CD14-positive monocyte (primary cell): Measurements from ENCODE around the gene PGP. TPM values are rescaled to one million over a fixed set of nuclear protein-coding genes. Genes with fewer than 3 reads are reported as not detected.

Experiments
- DNase-seq, 3 donors: peaks; one replicate each; pipeline ENCODE4 v3.0.0-alpha.2; 2011 to 2022
- H2AFZ ChIP-seq: 2 replicates; pipeline ENCODE4 v1.6.0; 2012; ENCODE audit warnings: mild to moderate bottlenecking, low read depth, low read length, inconsistent platforms; ENCODE audit not compliant: insufficient read depth, poor library complexity, severe bottlenecking
- H3K27ac ChIP-seq, 2 donors: 1 replicate in 1 of 2; 2 replicates in 1 of 2; pipeline ENCODE4 v1.5.1; 2012 to 2013; ENCODE audit warnings: low read length in 2 of 2, control low read depth in 1 of 2, inconsistent platforms in 1 of 2, low read depth in 1 of 2, mild to moderate bottlenecking in 1 of 2
- H3K27me3 ChIP-seq, 2 donors: one replicate each; pipeline versions ENCODE4 v1.6.0 to v1.6.1; 2011 to 2013; ENCODE audit warnings: low read length in 2 of 2; ENCODE audit not compliant: control insufficient read depth in 2 of 2, insufficient read depth in 2 of 2
- H3K36me3 ChIP-seq, 2 donors: replicated peaks in 1 of 2; 1 replicate in 1 of 2; 2 replicates in 1 of 2; pipeline versions ENCODE4 v1.5.1 to v1.6.1; 2012 to 2013; ENCODE audit warnings: low read length in 2 of 2, control low read depth in 1 of 2, inconsistent platforms in 1 of 2, mild to moderate bottlenecking in 1 of 2; ENCODE audit not compliant: insufficient read depth in 2 of 2, control insufficient read depth in 1 of 2
- H3K4me1 ChIP-seq, 2 donors: 1 replicate in 1 of 2; 2 replicates in 1 of 2; pipeline versions ENCODE4 v1.5.1 to v1.6.1; 2012 to 2013; ENCODE audit warnings: low read length in 2 of 2, control low read depth in 1 of 2, inconsistent platforms in 1 of 2, mild to moderate bottlenecking in 1 of 2, moderate library complexity in 1 of 2; ENCODE audit not compliant: insufficient read depth in 2 of 2, control insufficient read depth in 1 of 2
- H3K4me2 ChIP-seq: replicated peaks from 2 replicates; pipeline ENCODE3; 2012; ENCODE audit warnings: low read length, moderate library complexity, mild to moderate bottlenecking; ENCODE audit not compliant: poor library complexity, severe bottlenecking; ENCODE audit errors: extremely low read depth
- H3K4me3 ChIP-seq, 3 experiments: fragments of 200-600 bp in 1 of 3; sonication (generic) in 1 of 3; replicated peaks in 1 of 3; 1 replicate in 2 of 3; 2 replicates in 1 of 3; pipeline ENCODE4 v1.5.1; 2011 to 2013; ENCODE audit warnings: low read length in 3 of 3, mild to moderate bottlenecking in 3 of 3, control low read depth in 2 of 3, low read depth in 2 of 3, inconsistent platforms in 1 of 3, moderate library complexity in 1 of 3
- H3K79me2 ChIP-seq: 2 replicates; pipeline ENCODE4 v1.6.0; 2012; ENCODE audit warnings: mild to moderate bottlenecking, control low read depth, inconsistent platforms, low read length, moderate library complexity; ENCODE audit not compliant: insufficient read depth
- H3K9ac ChIP-seq: 2 replicates; pipeline ENCODE4 v1.6.0; 2017; ENCODE audit warnings: low read length, mild to moderate bottlenecking; ENCODE audit not compliant: insufficient read depth, poor library complexity, severe bottlenecking
- H3K9me3 ChIP-seq, 2 donors: replicated peaks in 1 of 2; 1 replicate in 1 of 2; 2 replicates in 1 of 2; pipeline versions ENCODE4 v1.5.1 to v1.6.1; 2012 to 2013; ENCODE audit warnings: low read length in 2 of 2, control low read depth in 1 of 2; ENCODE audit not compliant: control insufficient read depth in 1 of 2, insufficient read depth in 1 of 2
- H4K20me1 ChIP-seq: 2 replicates; pipeline ENCODE4 v1.6.0; 2012; ENCODE audit warnings: mild to moderate bottlenecking, low read length, control low read depth, moderate library complexity; ENCODE audit not compliant: insufficient read depth
- H3K27ac Mint-ChIP-seq, 7 donors: one replicate each; pipeline ENCODE4 v1.8.0; 2020; ENCODE audit warnings: mild to moderate bottlenecking in 7 of 7, mixed read lengths in 7 of 7, moderate library complexity in 6 of 7, inconsistent platforms in 2 of 7
- H3K27me3 Mint-ChIP-seq, 3 donors: one replicate each; pipeline ENCODE4 v1.8.0; 2021 to 2022; ENCODE audit warnings: low read depth in 3 of 3, mild to moderate bottlenecking in 3 of 3, mixed read lengths in 3 of 3, moderate library complexity in 3 of 3, inconsistent platforms in 1 of 3
- H3K36me3 Mint-ChIP-seq, 2 donors: one replicate each; pipeline ENCODE4 v1.8.0; 2020; ENCODE audit warnings: mixed read lengths in 2 of 2, inconsistent platforms in 1 of 2, mild to moderate bottlenecking in 1 of 2
- H3K4me1 Mint-ChIP-seq: one replicate; pipeline ENCODE4 v1.8.0; 2020; ENCODE audit warnings: mild to moderate bottlenecking, mixed read lengths
- H3K4me3 Mint-ChIP-seq, 2 donors: one replicate each; pipeline ENCODE4 v1.8.0; 2020; ENCODE audit warnings: mild to moderate bottlenecking in 2 of 2, mixed read lengths in 2 of 2, moderate library complexity in 1 of 2
- H3K9me3 Mint-ChIP-seq, 7 donors: one replicate each; pipeline ENCODE4 v1.8.0; 2020 to 2022; ENCODE audit warnings: mixed read lengths in 7 of 7, mild to moderate bottlenecking in 6 of 7, moderate library complexity in 6 of 7, inconsistent platforms in 2 of 7
- CTCF ChIP-seq: fragments of 200-600 bp; IDR thresholded peaks from one replicate; pipeline ENCODE4 v1.8.0; 2022; ENCODE audit warnings: antibody characterized with exemption, mild to moderate bottlenecking
- WGBS: methylation state at CpG from one replicate; pipeline ENCODE4 v1.1.5; 2013; ENCODE audit warnings: missing lambda C conversion rate; ENCODE audit not compliant: insufficient coverage; 5-methylcytosine and 5-hydroxymethylcytosine counted together
- intact Hi-C, 2 donors: fragments of 100-400 bp; cut with micrococcal nuclease; formaldehyde crosslinking; loops; one replicate each; pipeline versions ENCODE4 v1.15.0 to v1.15.1; 2023
- polyA plus RNA-seq, 3 donors: library from polyadenylated mRNA; depleted of rRNA in 1 of 3; unstranded in 2 of 3; stranded (reverse) in 1 of 3; fragments of 300-500 nt in 2 of 3; fragments of >200 nt in 1 of 3; fragmentation: Illumina TruSeq in 2 of 3; gene quantifications; 1 replicate in 2 of 3; 2 replicates in 1 of 3; pipeline ENCODE4 v1.2.3, GENCODE V29; 2012 to 2021

Gene PGP
- polyA plus RNA-seq, 3 donors, result 7.2 to 20.2 (median 19.2) TPM

GRCh38 chr16:2244301-2244700 is 29.7 kb upstream of the PGP start:
- Histone ChIP-seq H3K9ac (no peak overlapping the region), H3K27me3 (no peaks in the 10 kb centered on the region), H3K9me3 (no peaks in the 10 kb centered on the region), H3K4me2 (no peak overlapping the region), H3K27ac (no peak overlapping the region), H4K20me1 (no peaks in the 10 kb centered on the region), H2AFZ (no peak overlapping the region), H3K4me1 (no peaks in the 10 kb centered on the region), H3K36me3 (peaks cover 47 to 54% of the 10 kb centered on the region in 2 donors), H3K4me3 (no peak overlapping the region), H3K79me2 (peaks cover 5% of the 10 kb centered on the region)
- peaks cover 2 to 4% (median 3%) of the 10 kb centered on the region in 3 donors for H3K27me3 Mint-ChIP-seq
- peaks cover 42 to 75% of the 10 kb centered on the region in 2 donors for H3K36me3 Mint-ChIP-seq
- H3K4me3 Mint-ChIP-seq, result no peak overlapping the region
- intact Hi-C loops, result loop anchor here in 1 of 2 donors (10.0 kb wide), 1 partner anchor 240 kb away; the partner anchor contains the start of gene ZNF598
- H3K9me3 Mint-ChIP-seq, result peaks cover 0 to 3% (median 0%) of the 10 kb centered on the region in 7 donors
- H3K4me1 Mint-ChIP-seq, result peaks cover 3% of the 10 kb centered on the region
- no peak for TF ChIP-seq CTCF
- no peak for DNase-seq
- WGBS, result 89% methylated on average over 8 of the region's 17 CpGs
- no peak overlapping the region for H3K27ac Mint-ChIP-seq

GRCh38 chr16:2243781-2244180 is 29.1 kb upstream of the PGP start:
- WGBS, result 89% methylated on average over 5 of the region's 11 CpGs
- no peak for DNase-seq

More at GRCh38 chr16:2243781-2244180, 29.1 kb upstream of the PGP start:
- Histone ChIP-seq H3K4me1 (no peaks in the 10 kb centered on the region), H3K36me3 (peaks cover 47 to 55% of the 10 kb centered on the region in 2 donors), H3K27me3 (peaks cover 0 to 1% of the 10 kb centered on the region in 2 donors), H4K20me1 (peaks cover 1% of the 10 kb centered on the region), H3K27ac (no peak overlapping the region), H3K9ac (no peak overlapping the region), H2AFZ (no peak overlapping the region), H3K4me3 (no peak overlapping the region), H3K4me2 (no peak overlapping the region), H3K79me2 (peaks cover 5% of the 10 kb centered on the region), H3K9me3 (no peaks in the 10 kb centered on the region)
- H3K36me3 Mint-ChIP-seq, result peaks cover 42 to 76% of the 10 kb centered on the region in 2 donors
- no peak overlapping the region for H3K27ac Mint-ChIP-seq
- no peak overlapping the region for H3K4me3 Mint-ChIP-seq
- intact Hi-C loops, result loop anchor here in 1 of 2 donors (10.0 kb wide), 1 partner anchor 239 kb away; the partner anchor contains the start of gene ZNF598
- H3K9me3 Mint-ChIP-seq, result peaks cover 0 to 3% (median 0%) of the 10 kb centered on the region in 7 donors
- no peak for TF ChIP-seq CTCF
- peaks cover 3% of the 10 kb centered on the region for H3K4me1 Mint-ChIP-seq
- H3K27me3 Mint-ChIP-seq, result peaks cover 4 to 7% (median 5%) of the 10 kb centered on the region in 3 donors
